Stimulated activated CD4-positive, alpha-beta T cell treated with anti-CD3 and anti-CD28 coated beads, Interleukin-12 subunit alpha, Interleukin-12 subunit beta, amount 100 ng/mL, for 48 hours (primary cell): ENCODE data around the gene PACS1.
A peak's percentile ranks its signal among the peaks of the same experiment; 100 is the strongest.
"Not testable (repeated sequence)": the region's sequence is repeated elsewhere in the genome, so short reads cannot be mapped to it uniquely, and the experiment has no call there.

Experiments
- DNase-seq, 3 donors: peaks; one replicate each; pipeline ENCODE4 v3.0.0-alpha.2; 2020; ENCODE audit warnings: low read depth in 2 of 3, low spot score in 1 of 3

PACS1 gene

GRCh38 chr11:66268244-66268951, 198.3 kb downstream of the PACS1 start, which contains the start of gene RAB1B:
Gene RAB1B (plus strand): TSS chr11:66268639. CDS start chr11:66268680, 41 bp downstream.
- peak; percentile 98 to 100 (median 100) for DNase-seq

- DNase-seq: no peak
Observed at GRCh38 chr11:66268952-66269905, 199.2 kb downstream of the PACS1 start.

GRCh38 chr11:66271816-66272215, 201.7 kb downstream of the PACS1 start:
- DNase-seq: no peak

- no peak for DNase-seq
Observed at GRCh38 chr11:66272596-66272995, 202.5 kb downstream of the PACS1 start.

- DNase-seq: no peak
Observed at GRCh38 chr11:66274219-66274618, 204.1 kb downstream of the PACS1 start.

GRCh38 chr11:66275396-66275795, 205.3 kb downstream of the PACS1 start:
- no peak for DNase-seq

- DNase-seq: no peak
Observed at GRCh38 chr11:66275984-66276612, 206.0 kb downstream of the PACS1 start.

- DNase-seq: not testable (repeated sequence)
Observed at GRCh38 chr11:66276619-66277018, 206.5 kb downstream of the PACS1 start.

- DNase-seq: not testable (repeated sequence)
Observed at GRCh38 chr11:66277064-66277463, 207.0 kb downstream of the PACS1 start.

- DNase-seq: peak in 1 of 3 donors; percentile 39
Observed at GRCh38 chr11:66277471-66278362, 207.6 kb downstream of the PACS1 start, which contains the start of gene CNIH2. Gene CNIH2 (plus strand): TSS chr11:66278175. CDS start chr11:66278457, 282 bp downstream.

- no peak for DNase-seq
Observed at GRCh38 chr11:66278363-66279091, 208.5 kb downstream of the PACS1 start.

- no peak for DNase-seq
Observed at GRCh38 chr11:66279092-66279734, 209.1 kb downstream of the PACS1 start.

GRCh38 chr11:66280428-66280827, 210.4 kb downstream of the PACS1 start:
- no peak for DNase-seq

GRCh38 chr11:66281001-66281400, 210.9 kb downstream of the PACS1 start:
- no peak for DNase-seq

- DNase-seq: no peak
Observed at GRCh38 chr11:66281776-66282467, 211.8 kb downstream of the PACS1 start.

- DNase-seq: peak; percentile 96 to 99 (median 97)
Observed at GRCh38 chr11:66282468-66283455, 212.7 kb downstream of the PACS1 start.

- DNase-seq: no peak
Observed at GRCh38 chr11:66283461-66284105, 213.5 kb downstream of the PACS1 start.
